HCT116 (cell line): ENCODE data around the gene RIN3.

ENCODE experiments used
- CEBPB ChIP-seq: IDR thresholded peaks from 2 replicates; pipeline ENCODE4 v1.6.1; 2012; ENCODE audit warnings: low read depth
- EGR1 ChIP-seq: IDR thresholded peaks from 2 replicates; pipeline ENCODE4 v1.6.1; 2012; ENCODE audit warnings: low read depth
- EZH2 ChIP-seq: fragments of 200-600 bp; sonication (generic); IDR thresholded peaks from 2 replicates; pipeline ENCODE4 v1.6.1; 2017; ENCODE audit warnings: antibody characterized with exemption, mixed run types
- EZH2phosphoT487 ChIP-seq: fragments of 200-600 bp; IDR thresholded peaks from 2 replicates; pipeline ENCODE4 v1.6.1; 2018; ENCODE audit warnings: antibody characterized with exemption, borderline replicate concordance
- POLR2A ChIP-seq: IDR thresholded peaks from 2 replicates; pipeline ENCODE4 v1.7.0; 2011; ENCODE audit warnings: borderline replicate concordance; ENCODE audit not compliant: insufficient read depth, insufficient read length; ENCODE audit errors: extremely low read depth
- POLR2AphosphoS5 ChIP-seq: IDR thresholded peaks from 2 replicates; pipeline ENCODE4 v1.6.1; 2011; ENCODE audit warnings: mild to moderate bottlenecking, low read depth, low read length, moderate library complexity
- SIN3A ChIP-seq: IDR thresholded peaks from 2 replicates; pipeline ENCODE4 v1.6.1; 2012; ENCODE audit warnings: low read depth
- YY1 ChIP-seq: IDR thresholded peaks from 2 replicates; pipeline ENCODE4 v1.6.1; 2011; ENCODE audit warnings: low read length, low read depth, moderate library complexity, mild to moderate bottlenecking; ENCODE audit not compliant: insufficient replicate concordance; ENCODE audit errors: extremely low read depth
- TF ChIP-seq, protein P1 (sequence below), 3 experiments: fragments of 200-600 bp in 1 of 3; sonication (generic) in 1 of 3; IDR thresholded peaks in 2 of 3; conservative IDR thresholded peaks in 1 of 3; 2 replicates each; pipeline ENCODE4 v1.5.1; 2012 to 2017; ENCODE audit warnings: low read depth in 2 of 3, low read length in 2 of 3, antibody characterized with exemption in 1 of 3, borderline replicate concordance in 1 of 3, control low read depth in 1 of 3, mild to moderate bottlenecking in 1 of 3, mixed read lengths in 1 of 3, mixed run types in 1 of 3, moderate library complexity in 1 of 3; ENCODE audit not compliant: insufficient read depth in 1 of 3

- TF ChIP-seq, protein P1, sequence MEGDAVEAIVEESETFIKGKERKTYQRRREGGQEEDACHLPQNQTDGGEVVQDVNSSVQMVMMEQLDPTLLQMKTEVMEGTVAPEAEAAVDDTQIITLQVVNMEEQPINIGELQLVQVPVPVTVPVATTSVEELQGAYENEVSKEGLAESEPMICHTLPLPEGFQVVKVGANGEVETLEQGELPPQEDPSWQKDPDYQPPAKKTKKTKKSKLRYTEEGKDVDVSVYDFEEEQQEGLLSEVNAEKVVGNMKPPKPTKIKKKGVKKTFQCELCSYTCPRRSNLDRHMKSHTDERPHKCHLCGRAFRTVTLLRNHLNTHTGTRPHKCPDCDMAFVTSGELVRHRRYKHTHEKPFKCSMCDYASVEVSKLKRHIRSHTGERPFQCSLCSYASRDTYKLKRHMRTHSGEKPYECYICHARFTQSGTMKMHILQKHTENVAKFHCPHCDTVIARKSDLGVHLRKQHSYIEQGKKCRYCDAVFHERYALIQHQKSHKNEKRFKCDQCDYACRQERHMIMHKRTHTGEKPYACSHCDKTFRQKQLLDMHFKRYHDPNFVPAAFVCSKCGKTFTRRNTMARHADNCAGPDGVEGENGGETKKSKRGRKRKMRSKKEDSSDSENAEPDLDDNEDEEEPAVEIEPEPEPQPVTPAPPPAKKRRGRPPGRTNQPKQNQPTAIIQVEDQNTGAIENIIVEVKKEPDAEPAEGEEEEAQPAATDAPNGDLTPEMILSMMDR (IDR thresholded peaks at IDR 0.05 in 2 of 3, conservative IDR thresholded peaks at IDR 0.05 in 1 of 3; ENCODE audit: borderline replicate concordance in 1 of 3, insufficient read depth in 1 of 3, low read depth in 2 of 3, low read length in 2 of 3) = no peak
- TF ChIP-seq EZH2 = no peak
- no peak for TF ChIP-seq POLR2AphosphoS5
- TF ChIP-seq EGR1 = no peak
- TF ChIP-seq CEBPB = no peak
- no peak for TF ChIP-seq POLR2A
- no peak for TF ChIP-seq SIN3A
- no peak for TF ChIP-seq YY1
- TF ChIP-seq EZH2phosphoT487 = no peak
Measured at GRCh38 chr14:92644970-92645515, 131.5 kb downstream of the RIN3 start.
